Large intestine (tissue), 3 donors: ENCODE results near the gene SMYD3. TPM values are rescaled to one million over a fixed set of nuclear protein-coding genes. Genes with fewer than 3 reads are reported as not detected.

Experiments used
- DNase-seq, 2 donors: peaks; one replicate each; pipeline versions ENCODE4 v3.0.0 to v3.0.0-alpha.2; 2013
- H3K27ac ChIP-seq: one replicate; pipeline ENCODE4 v1.5.1; 2013; ENCODE audit warnings: low read length
- H3K27me3 ChIP-seq: 2 replicates; pipeline ENCODE4 v1.6.1; 2013; ENCODE audit warnings: low read length; ENCODE audit not compliant: control insufficient read depth, insufficient read depth
- H3K36me3 ChIP-seq: 2 replicates; pipeline ENCODE4 v1.6.1; 2013; ENCODE audit warnings: low read length; ENCODE audit not compliant: control insufficient read depth, insufficient read depth
- H3K4me1 ChIP-seq: one replicate; pipeline ENCODE4 v1.6.1; 2013; ENCODE audit warnings: low read length; ENCODE audit not compliant: control insufficient read depth, insufficient read depth
- H3K4me3 ChIP-seq: one replicate; pipeline ENCODE4 v1.5.1; 2013; ENCODE audit warnings: low read length
- H3K9me3 ChIP-seq: one replicate; pipeline ENCODE4 v1.6.1; 2013; ENCODE audit warnings: mild to moderate bottlenecking, low read depth, low read length, moderate library complexity; ENCODE audit not compliant: control insufficient read depth
- WGBS: methylation state at CpG from one replicate; pipeline ENCODE4 v1.1.5; 2013; ENCODE audit warnings: low lambda C conversion rate; ENCODE audit not compliant: insufficient coverage; 5-methylcytosine and 5-hydroxymethylcytosine counted together
- polyA plus RNA-seq: library from polyadenylated mRNA; unstranded; fragments of 120-200 nt; gene quantifications from one replicate; pipeline ENCODE4 v1.2.1, GENCODE V29; 2013

SMYD3 gene
- polyA plus RNA-seq, 1 donor, result 12.0 TPM

DNA sequence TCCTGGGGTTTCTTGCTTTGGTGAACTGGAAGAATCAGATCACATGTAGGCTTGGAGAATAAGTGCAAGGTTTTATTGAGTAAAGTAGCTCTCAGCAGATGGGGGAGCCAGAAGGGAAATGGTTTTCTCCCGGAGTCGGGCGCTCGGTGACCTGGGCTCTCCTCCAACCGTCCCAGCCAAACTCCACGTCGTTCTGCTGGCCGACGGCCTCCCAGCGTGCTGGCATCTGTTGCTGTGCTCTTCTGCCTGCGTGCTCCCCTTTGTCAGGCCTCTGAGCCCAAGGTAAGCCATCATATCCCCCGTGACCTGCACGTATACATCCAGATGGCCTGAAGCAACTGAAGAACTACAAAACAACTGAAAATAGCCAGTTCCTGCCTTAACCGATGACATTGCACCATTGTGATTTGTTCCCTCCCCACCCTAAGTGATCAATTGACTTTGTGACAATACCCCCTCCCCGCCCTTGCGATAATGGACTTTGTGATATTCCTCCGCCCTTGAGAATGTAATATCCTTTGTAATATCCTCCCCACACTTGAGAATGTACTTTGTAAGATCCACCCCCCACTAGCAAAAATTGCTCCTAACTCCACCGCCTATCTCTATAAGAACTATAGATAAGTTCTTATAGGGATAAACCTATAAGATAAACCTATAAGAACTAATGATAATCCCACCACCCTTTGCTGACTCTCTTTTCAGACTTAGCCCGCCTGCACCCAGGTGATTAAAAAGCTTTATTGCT, 88.3 kb downstream of the SMYD3 start:
- 100% methylated on average over 1 of the region's 19 CpGs for WGBS
- no peaks in the 10 kb centered on the region for H3K27me3 ChIP-seq
- no peak overlapping the region for H3K4me3 ChIP-seq
- peaks cover 3% of the 10 kb centered on the region for H3K36me3 ChIP-seq
- no peak overlapping the region for H3K27ac ChIP-seq
- DNase-seq, result no peak
- H3K9me3 ChIP-seq, result peaks cover 6% of the 10 kb centered on the region
- H3K4me1 ChIP-seq, result no peaks in the 10 kb centered on the region

DNA sequence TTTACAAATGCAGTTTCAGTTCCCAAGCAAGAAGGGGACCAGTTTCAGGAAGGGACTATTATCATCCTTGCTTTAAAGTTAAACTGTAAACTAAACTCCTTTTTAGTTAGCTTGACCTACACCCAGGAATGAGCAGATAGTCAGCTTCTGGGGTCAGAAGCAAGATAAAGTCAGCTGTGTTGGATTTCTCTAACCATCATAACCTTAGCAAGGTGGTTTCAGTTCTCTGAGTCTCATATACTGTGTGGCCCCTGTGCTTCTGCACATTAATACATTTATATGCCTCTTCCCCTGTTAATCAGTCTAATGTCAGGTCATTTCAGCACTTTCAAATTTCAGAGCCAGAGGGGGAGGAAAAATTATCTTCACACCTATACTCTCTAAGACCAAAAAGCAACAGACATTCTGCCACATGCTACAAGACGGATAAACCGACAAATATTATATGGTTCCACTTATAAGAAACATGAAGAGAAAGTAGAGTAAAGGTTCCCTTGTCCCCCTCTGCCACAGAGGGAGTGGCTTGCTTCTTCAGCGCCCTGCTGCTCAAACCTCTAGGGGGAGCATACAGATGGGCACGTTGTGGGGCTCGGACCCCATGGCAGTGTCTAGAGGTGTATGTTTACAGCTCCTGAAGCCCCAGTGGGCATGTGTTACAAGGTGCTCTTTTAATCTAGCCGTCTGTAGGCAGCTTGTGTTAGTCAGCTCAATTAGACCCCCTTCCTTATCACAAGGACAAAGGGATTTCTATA, 89.1 kb downstream of the SMYD3 start:
- H3K4me3 ChIP-seq, result no peak overlapping the region
- peaks cover 6% of the 10 kb centered on the region for H3K9me3 ChIP-seq
- DNase-seq, result no peak
- peaks cover 3% of the 10 kb centered on the region for H3K36me3 ChIP-seq
- no peak overlapping the region for H3K27ac ChIP-seq
- no CpG with 5 or more reads among the region's 6 CpGs for WGBS
- H3K4me1 ChIP-seq, result no peaks in the 10 kb centered on the region
- H3K27me3 ChIP-seq, result no peaks in the 10 kb centered on the region

DNA sequence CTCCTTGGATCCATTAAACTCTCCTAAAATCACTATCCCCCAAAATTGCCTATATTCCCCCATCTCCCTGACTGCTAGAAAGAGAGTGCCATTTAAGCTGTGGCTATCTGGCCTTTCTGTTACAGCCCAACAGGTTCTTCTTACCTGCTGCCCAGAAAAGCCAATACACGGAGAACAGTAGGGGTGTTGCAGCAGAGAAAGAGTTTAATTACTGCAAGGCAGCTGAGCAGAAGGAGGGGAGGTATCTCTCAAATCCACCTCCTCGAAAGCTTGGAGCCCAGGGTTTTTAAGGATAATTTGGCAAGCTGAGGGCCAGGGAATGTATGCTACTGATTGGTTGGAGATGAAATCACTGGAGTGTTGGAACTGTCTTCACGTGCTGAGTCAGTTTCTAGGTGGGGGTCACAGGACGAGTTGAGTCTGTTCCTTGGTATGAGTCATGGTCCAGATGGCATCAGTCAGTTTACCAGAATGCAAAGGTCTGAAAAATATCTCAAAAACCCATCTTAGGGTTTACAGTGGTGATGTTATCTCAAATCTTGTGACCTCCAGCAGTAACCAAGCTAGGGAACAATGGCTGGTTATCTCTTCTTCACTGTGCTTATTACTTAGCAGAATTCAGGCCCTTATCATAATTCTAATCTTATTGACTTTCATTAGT, 89.8 kb downstream of the SMYD3 start:
- DNase-seq, result no peak
- no peaks in the 10 kb centered on the region for H3K27me3 ChIP-seq
- no peak overlapping the region for H3K27ac ChIP-seq
- no peaks in the 10 kb centered on the region for H3K4me1 ChIP-seq
- H3K9me3 ChIP-seq, result peaks cover 6% of the 10 kb centered on the region
- peaks cover 3% of the 10 kb centered on the region for H3K36me3 ChIP-seq
- no peak overlapping the region for H3K4me3 ChIP-seq
- WGBS, result no CpG with 5 or more reads among the region's 4 CpGs

DNA sequence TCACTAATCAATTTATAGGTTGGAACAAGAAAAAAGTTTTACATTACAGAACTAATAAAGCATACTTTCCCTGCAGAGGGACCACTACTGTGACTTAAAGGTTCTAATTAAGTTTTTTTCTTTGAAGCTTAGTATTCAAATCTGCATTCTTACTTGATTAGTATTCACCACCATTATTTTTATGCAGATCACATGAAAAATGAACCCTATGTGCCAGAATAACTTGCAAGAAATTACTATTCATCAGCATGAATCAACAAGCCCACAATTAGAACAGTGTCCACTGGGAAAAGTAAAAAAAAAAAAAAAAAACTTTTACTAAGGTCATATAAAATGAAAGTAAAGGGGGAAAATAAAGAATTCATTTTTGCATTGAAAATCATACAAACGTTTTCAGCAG, 90.8 kb downstream of the SMYD3 start:
- no peak overlapping the region for H3K4me3 ChIP-seq
- H3K4me1 ChIP-seq, result no peaks in the 10 kb centered on the region
- no peaks in the 10 kb centered on the region for H3K27me3 ChIP-seq
- no peak overlapping the region for H3K27ac ChIP-seq
- DNase-seq, result no peak
- no CpG with 5 or more reads among the region's 1 CpG for WGBS
- peaks cover 6% of the 10 kb centered on the region for H3K9me3 ChIP-seq
- peaks cover 3% of the 10 kb centered on the region for H3K36me3 ChIP-seq

DNA sequence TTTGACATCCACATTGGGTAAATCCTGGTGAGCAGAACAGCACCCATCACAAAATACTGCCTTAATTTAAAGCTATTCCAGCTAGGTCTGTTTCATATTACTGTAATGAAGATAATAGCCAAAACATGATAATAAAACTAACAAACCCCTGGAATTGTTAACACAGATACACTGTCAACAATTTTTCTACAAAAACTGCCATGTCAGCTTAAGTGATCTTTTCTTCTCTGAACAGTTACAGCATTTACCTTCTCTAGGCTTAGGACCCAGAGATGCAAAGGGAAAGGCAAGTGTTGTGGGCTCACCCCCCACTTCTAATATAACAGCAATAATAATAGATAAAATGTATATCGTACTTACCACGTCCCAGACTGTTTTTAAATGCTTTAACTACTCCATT, 92.1 kb downstream of the SMYD3 start:
- H3K4me3 ChIP-seq, result no peak overlapping the region
- H3K36me3 ChIP-seq, result peaks cover 3% of the 10 kb centered on the region
- no peak for DNase-seq
- no peaks in the 10 kb centered on the region for H3K4me1 ChIP-seq
- H3K27me3 ChIP-seq, result no peaks in the 10 kb centered on the region
- WGBS, result 100% methylated on average over 2 of the region's 2 CpGs
- no peak overlapping the region for H3K27ac ChIP-seq
- H3K9me3 ChIP-seq, result peaks cover 6% of the 10 kb centered on the region

DNA sequence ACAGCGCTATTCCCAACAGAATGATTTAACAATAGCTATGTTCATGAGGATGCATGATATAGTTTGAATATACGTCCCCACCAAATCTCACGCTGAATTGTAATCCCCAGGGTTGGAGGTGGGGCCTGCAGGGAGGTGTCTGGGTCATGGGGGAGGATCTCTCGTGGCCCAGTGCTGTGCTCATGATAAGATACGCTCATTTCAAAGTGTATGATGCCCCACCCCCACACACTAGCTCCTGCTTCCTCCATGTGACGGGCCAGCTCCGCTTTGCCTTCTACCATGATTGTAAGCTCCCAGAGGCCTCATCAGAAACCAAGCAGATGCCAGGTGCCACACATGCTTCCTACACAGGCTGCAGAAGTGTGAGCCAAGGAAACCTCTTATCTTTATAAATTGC, 93.6 kb downstream of the SMYD3 start:
- no CpG with 5 or more reads among the region's 7 CpGs for WGBS
- Histone ChIP-seq H3K36me3 (peaks cover 3% of the 10 kb centered on the region), H3K4me1 (no peaks in the 10 kb centered on the region), H3K27ac (no peak overlapping the region), H3K4me3 (no peak overlapping the region), H3K27me3 (no peaks in the 10 kb centered on the region), H3K9me3 (peaks cover under 1% of the 10 kb centered on the region)
- no peak for DNase-seq

DNA sequence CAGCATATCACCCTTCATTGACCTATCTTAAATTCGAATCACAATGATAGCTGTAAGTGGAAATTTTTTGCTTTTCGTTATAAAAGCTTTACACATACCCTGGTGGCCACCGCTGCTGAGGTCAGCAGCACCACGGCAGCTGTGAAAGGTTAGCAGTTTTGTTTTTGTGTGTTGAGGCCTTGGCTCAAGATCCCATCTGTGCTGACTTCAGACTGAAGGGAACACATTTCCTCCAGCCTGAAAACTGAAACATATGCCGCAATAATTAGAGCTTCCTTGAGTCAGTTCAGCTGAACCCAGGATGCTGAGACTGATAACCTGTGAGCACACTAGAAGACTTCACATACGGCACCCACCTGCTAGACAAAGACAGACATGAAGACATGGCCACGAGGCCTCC, 103.0 kb downstream of the SMYD3 start:
- no peak for DNase-seq
- no peaks in the 10 kb centered on the region for H3K27me3 ChIP-seq
- no peak overlapping the region for H3K27ac ChIP-seq
- H3K36me3 ChIP-seq, result no peaks in the 10 kb centered on the region
- no peaks in the 10 kb centered on the region for H3K4me1 ChIP-seq
- WGBS, result 100% methylated on average over 1 of the region's 7 CpGs
- no peaks in the 10 kb centered on the region for H3K9me3 ChIP-seq
- no peak overlapping the region for H3K4me3 ChIP-seq

DNA sequence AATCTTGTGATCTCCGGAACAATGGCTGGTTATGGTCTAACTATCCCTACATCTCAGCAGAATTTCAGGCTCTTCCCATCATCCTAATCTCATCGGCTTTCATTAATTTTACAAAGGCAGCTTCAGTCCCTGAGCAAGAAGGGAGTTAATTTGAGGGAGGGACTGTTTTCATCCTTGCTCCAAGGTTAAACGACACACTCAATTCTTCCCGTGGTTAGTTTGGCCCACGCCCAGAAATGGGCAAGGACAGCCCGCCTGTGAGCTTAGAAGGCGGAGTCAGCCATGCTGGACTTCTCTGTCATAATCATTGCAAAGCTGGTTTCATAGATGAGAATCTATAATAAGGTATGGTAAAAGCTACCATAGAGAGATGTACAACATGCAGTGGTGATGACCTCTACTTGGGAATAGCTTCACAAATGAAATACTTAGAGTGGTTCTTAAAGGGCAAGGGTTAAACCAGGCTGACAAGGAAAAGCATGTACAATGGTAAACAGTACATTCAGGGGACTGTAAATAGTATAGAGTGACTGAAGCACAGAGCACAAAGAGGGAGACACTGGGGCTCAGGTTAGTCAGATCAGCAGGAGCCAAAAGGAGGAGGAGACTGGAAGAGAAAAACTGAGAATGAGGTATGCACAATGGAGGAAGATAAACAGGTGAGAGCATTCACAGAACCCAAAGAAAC, 108.8 kb downstream of the SMYD3 start:
- Histone ChIP-seq H3K4me3 (no peak overlapping the region), H3K27ac (no peak overlapping the region), H3K4me1 (no peaks in the 10 kb centered on the region), H3K36me3 (no peaks in the 10 kb centered on the region), H3K27me3 (no peaks in the 10 kb centered on the region), H3K9me3 (no peaks in the 10 kb centered on the region)
- DNase-seq, result no peak
- no CpG with 5 or more reads among the region's 7 CpGs for WGBS

DNA sequence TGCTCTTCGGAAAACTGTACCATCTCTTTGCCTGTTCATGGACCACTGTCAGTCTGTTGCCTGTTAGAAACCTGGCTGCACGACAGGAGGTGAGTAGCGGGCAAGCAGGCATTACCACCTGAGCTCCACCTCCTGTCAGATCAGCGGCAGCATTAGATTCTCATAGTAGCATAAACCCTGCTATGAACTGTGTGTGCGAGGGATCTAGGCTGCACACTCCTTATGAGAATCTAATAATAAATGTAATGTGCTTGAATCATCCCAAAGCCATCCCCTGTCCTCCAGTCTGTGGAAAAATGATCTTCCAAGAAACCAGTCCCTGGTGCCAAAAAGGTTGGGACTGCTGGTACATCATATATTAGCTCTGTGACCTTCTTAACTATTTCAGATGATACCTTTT, 110.0 kb downstream of the SMYD3 start:
- no CpG with 5 or more reads among the region's 5 CpGs for WGBS
- Histone ChIP-seq H3K4me1 (no peaks in the 10 kb centered on the region), H3K27me3 (no peaks in the 10 kb centered on the region), H3K4me3 (no peak overlapping the region), H3K27ac (no peak overlapping the region), H3K36me3 (no peaks in the 10 kb centered on the region), H3K9me3 (no peaks in the 10 kb centered on the region)
- DNase-seq, result no peak

DNA sequence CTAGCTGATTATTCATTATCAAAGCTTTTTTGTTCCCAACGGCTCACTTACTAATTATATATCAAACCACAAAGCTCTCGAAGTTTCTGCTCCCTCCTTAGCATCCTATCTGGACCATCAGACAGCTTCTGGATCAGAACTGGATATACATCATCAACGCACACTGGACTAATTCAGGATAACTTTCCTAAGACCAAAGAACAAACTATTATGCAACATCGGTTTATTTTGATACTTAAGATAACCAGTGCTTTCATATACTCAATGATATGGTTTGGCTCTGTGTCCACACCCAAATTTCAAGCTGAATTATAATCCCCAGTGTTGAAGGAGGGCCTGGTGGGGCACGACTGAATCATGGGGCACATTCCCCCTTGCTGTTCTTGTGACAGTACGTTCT, 110.8 kb downstream of the SMYD3 start:
- 100% methylated on average over 1 of the region's 6 CpGs for WGBS

More for the DNA sequence above, 110.8 kb downstream of the SMYD3 start:
- H3K9me3 ChIP-seq, result peaks cover 1% of the 10 kb centered on the region
- DNase-seq, result no peak
- no peaks in the 10 kb centered on the region for H3K4me1 ChIP-seq
- no peak overlapping the region for H3K27ac ChIP-seq
- H3K4me3 ChIP-seq, result no peak overlapping the region
- no peaks in the 10 kb centered on the region for H3K27me3 ChIP-seq
- no peaks in the 10 kb centered on the region for H3K36me3 ChIP-seq
